ENCODE measurements around the gene SGPP1.
"Not testable (repeated sequence)": the region's sequence is repeated elsewhere in the genome, so short reads cannot be mapped to it uniquely, and the experiment has no call there.

The SGPP1 gene

DNA sequence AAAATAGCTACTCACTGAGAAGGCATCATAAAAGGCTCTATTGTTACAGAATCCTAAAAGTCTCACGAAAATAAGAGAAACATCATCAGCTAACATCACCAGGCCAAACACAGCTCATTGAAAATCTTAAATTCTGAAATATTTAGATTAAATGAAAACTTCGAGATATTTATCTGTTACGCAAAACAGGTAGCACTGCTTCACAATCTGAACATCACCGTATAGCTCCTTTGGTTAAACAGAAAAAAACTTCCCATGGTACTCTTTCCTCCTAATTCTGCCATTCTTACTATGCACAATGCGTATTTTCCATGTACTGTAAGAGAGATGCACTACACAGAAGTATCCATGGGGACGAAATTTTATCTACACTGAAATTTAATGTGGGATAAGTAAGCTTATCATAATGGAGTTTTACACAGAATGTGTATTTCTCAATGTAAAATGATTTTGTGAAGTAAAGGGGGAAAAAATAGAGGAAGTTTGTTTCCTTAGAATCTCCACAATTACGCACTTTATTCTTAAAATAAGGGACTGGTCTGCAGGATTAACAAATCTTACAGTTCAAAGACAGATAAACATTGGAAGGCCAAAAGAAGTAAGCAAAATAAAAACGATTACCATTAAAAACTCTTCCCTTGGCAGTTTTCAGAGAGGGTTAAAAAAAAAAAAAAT is 1.9 kb downstream of the SGPP1 start:
- DNase-seq: no peak

- DNase-seq: no peak
These were observed 10.2 kb downstream of the SGPP1 start for GRCh38 chr14:63717702-63718101.

GRCh38 chr14:63715360-63715759 is 12.5 kb downstream of the SGPP1 start:
- DNase-seq: no peak

DNA sequence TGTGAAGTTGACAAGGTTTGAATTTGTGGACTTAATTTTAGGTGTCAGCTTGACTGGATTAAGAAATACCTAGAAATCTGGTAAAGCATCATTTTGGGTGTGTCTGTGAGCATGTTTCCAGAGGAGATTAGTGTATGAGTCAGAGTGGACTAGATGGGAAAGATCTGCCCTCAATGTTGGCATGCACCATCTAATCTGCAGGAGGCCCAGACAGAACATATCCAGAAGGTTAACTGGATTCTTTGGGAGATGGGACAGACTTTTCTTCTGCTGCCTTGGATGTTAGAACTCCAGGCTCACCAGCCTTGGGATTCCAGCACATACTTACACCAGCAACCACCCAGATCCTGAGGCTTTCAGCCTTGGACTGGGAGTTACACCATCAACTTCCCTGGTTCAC is 14.1 kb downstream of the SGPP1 start:
- no peak for DNase-seq

DNA sequence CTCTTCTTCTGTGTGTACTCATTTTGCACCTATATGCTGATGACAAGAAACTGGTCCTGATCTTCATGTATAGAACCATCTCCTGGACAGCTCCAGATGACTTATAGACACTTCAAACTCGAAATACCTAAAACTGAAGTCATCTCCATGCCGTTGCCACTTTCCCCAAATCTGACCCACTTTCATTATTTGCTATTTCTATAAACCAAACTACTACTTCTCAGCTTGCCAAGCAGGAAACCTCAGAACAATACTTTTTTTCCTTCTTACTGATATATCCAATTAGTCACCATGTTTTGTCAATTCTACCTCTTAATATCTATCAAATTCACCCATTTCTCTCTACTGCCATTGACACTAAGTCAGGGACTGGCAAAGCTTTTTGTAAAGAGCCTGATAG is 14.8 kb downstream of the SGPP1 start:
- DNase-seq: no peak

- DNase-seq: no peak
These were observed 15.7 kb downstream of the SGPP1 start for GRCh38 chr14:63712123-63712522.

- no peak for DNase-seq
These were observed 17.4 kb downstream of the SGPP1 start for GRCh38 chr14:63710497-63710896.

GRCh38 chr14:63709589-63709988 is 18.3 kb downstream of the SGPP1 start:
- no peak for DNase-seq

DNA sequence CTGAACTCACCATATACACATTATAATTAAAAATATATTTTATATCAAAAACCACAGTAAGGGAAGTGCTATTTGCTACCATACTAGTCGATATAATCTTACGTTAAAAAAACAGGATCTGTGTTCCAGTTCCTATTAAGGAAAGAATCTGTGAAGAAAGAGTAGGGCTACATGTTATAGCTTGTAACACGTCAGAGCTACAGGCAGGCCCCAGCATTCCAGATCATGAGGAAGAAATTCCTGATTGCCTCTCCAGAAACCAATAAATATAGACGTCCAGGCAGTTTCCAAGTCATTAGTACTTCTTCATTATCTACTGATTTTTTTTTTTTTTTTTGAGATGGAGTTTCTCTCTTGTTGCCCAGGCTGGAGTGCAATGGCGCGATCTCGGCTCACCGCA is 20.6 kb downstream of the SGPP1 start:
- DNase-seq: no peak

DNA sequence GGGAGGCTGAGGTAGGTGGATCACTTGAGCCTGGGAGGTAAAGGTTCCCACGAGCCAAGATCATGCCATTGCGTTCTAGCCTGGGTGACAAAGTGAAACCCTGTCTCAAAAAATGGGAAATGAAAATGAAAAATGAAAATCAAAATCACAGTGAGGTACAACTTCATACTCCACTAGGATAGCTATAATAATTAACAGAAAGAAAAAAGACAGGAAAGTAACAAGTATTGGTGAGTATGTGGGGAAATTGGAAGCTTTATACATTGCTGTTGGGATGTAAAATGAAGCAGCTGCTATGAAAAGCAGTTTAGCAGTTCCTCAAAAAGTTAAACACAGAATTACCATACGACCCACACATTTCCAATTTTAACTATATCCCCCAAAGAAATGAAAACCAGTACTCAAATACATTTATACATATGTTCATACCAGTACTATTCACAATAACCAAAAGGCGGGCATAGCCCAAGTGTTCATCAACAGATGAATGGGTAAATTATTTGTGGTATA is 22.2 kb downstream of the SGPP1 start:
- no peak for DNase-seq

DNA sequence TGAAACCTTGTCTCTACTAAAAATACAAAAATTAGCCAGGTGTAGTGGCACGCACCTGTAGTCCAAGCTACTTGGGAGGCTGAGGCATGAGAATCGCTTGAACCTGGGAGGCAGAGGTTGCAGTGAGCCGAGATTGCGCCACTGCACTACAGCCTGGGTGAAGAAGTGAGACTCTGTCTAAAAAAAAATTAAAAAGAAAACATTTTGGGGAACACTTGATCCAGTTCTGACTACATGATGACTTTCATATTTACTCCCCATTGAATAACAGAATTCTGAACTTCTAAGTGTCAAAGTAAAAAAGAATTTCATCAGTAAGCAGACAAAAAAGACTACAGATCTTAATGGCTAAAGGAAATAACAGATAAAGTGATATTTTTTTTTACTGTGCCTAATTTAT is 25.3 kb downstream of the SGPP1 start:
- DNase-seq: not testable (repeated sequence)

- DNase-seq: no peak
These were observed 26.1 kb downstream of the SGPP1 start for GRCh38 chr14:63701606-63702299.

DNA sequence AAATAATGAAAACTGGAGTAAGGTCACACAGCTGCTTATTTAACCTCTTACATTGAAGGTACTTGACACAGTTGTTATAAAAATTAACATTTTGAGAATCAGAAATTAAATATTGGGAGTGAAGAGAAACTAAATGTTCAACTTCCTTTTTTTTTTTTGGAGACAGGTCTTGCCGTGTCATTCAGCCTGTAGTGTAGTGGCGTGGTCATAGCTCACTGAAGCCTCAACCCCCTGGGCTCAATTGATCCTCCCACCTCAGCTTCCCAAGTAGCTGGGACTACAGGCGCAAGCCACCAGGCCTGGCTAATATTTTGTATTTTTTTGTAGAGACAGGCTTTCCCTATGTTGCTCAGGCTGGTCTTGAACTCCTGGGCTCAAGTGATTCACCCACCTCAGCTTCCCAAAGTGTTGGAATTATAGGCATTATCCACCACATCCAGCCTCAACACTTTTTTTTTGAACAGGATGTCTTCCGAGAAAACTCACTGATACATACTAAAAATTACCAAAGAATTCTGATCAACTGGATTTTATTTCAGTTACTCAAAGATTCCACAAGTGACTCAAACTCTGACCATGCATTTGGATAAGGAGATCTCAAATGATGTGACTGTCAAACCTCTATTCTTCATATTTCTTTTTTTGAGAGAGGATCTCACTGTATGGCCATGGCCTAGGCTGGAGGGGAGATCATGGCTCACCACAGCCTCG is 35.4 kb downstream of the SGPP1 start:
- DNase-seq: no peak

GRCh38 chr14:63689132-63689531 is 38.7 kb downstream of the SGPP1 start:
- DNase-seq: no peak

GRCh38 chr14:63686926-63687325 is 40.9 kb downstream of the SGPP1 start:
- no peak for DNase-seq

GRCh38 chr14:63685401-63685800 is 42.5 kb downstream of the SGPP1 start:
- DNase-seq: no peak

- no peak for DNase-seq
These were observed 44.9 kb downstream of the SGPP1 start for GRCh38 chr14:63682727-63683593.

GRCh38 chr14:63678536-63678935 is 49.3 kb downstream of the SGPP1 start:
- DNase-seq: no peak

DNA sequence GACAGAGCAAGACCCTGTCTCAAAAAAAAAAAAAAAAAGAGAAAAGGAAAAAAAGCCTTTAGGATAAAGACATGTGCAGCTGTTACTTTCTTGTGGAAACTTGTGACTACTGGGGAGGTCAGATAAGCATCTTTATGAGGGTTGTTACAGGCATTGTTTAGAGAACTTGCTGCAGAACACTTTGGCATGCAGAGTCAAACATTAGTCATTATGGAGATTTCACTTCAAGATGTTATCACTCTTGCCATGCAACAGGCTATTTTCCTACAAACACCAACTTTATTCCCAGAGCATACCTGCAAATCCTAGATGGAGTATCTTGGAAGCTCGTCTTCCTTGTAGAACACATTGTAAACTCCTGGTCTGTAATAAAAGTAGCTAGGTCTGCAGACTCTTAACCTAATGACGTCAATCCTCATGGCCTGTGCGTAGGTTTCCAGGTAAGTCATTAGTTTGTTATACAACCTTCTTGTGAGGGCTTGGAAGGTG is 49.9 kb downstream of the SGPP1 start:
- DNase-seq: no peak

DNA sequence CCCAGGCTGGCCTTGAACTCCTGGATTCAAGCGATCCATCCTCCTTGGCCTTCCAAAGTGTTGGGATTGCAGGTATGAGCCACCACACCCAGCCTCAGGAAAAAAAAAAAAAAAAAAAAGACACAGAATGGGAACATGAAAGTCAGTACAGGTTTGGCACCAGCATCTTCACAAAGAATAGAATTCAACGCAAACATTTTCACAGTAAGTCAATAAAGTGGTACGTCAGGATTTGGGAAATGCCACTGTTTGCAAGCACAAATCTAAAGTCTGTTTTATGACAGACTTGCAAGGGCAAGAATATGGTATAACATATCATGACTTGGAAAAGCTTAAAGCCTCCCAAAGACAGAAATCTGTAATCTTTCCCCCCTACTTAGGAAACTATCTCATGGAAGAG is 51.2 kb downstream of the SGPP1 start:
- DNase-seq: no peak

DNA sequence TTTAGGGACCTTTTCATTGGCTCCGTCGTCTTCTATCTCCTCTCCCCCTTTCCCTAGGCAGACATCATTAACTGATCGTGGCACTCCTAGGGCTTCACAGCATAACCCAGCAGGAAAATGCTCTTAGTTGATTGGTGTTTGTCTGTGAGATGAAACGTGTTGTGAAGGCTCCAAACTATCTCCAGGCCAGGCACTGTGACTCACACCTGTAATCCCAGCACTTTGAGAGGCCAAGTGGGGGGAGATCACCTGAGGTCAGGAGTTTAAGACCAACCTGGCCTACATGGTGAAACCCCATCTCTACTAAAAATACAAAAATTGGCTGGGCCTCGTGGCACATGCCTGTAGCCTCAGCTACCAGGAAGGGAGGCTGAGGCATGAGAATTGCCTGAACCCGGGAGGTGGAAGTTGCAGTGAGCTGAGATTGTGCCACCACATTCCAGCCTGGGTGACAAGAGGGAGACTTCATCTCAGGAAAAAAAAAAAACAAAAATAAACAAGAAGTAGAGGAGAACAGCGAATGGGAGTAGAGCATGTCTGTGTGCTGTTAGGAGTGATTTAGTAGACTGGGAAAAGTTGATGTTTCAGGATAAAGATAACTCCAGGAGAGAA is 53.9 kb downstream of the SGPP1 start:
- DNase-seq: no peak

GRCh38 chr14:63673255-63673654 is 54.6 kb downstream of the SGPP1 start:
- no peak for DNase-seq

Data from NK-92 treated with Interleukin-12 subunit alpha and Interleukin-12 subunit beta, amount 100 ng/mL, for 24 hours (cell line).